ENCODE data around the gene POMP.

Gene POMP

DNA sequence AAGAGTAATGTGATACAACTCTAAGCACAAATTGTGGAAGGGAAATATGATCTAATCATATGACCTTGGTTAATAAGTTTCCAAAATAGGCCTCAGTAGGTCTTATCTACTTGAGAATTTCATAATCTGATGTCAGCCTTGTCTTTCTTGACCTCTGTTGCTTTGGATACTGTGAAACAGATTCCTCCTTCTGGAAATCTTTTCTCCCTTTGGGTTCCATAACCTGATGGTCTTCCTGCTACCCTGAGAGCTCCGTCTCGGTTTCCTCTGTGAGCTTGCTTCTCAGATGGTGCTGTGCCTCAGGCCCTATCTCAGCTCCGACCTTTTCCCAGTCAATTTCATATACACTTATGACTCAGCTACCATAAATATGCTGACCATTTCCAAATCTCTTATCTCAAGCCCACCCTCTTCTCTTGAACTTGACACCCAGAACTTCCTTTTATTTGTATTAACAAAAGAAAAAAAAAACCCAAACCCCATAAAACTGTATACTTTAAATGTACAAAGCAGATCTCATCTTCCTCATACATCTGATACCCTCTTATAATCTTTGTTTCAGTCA is 66.2 kb downstream of the POMP start:
- no peak for TF ChIP-seq POLR2A (IDR thresholded peaks at IDR 0.05; ENCODE audit: low read depth, low read length)
- FAIRE-seq = no peak
- no peak for DNase-seq (ENCODE audit: insufficient read length, low spot score)

Measured in H54 (cell line).